A375 (cell line): Measurements from ENCODE around the gene MUC3A. TPM values are rescaled to one million over a fixed set of nuclear protein-coding genes. Genes with fewer than 3 reads are reported as not detected.

Experiments
- small RNA-seq: library from RNA; depleted of rRNA; stranded (forward); fragments of <200 nt; gene quantifications from one replicate; pipeline ENCODE3, GENCODE V24; 2014
- total RNA-seq: library from RNA; depleted of rRNA; stranded (reverse); fragments of >200 nt; shearing (Covaris generic); gene quantifications from 2 replicates; pipeline ENCODE4 v1.2.3, GENCODE V29; 2014; rRNA removed

Gene MUC3A, protein sequence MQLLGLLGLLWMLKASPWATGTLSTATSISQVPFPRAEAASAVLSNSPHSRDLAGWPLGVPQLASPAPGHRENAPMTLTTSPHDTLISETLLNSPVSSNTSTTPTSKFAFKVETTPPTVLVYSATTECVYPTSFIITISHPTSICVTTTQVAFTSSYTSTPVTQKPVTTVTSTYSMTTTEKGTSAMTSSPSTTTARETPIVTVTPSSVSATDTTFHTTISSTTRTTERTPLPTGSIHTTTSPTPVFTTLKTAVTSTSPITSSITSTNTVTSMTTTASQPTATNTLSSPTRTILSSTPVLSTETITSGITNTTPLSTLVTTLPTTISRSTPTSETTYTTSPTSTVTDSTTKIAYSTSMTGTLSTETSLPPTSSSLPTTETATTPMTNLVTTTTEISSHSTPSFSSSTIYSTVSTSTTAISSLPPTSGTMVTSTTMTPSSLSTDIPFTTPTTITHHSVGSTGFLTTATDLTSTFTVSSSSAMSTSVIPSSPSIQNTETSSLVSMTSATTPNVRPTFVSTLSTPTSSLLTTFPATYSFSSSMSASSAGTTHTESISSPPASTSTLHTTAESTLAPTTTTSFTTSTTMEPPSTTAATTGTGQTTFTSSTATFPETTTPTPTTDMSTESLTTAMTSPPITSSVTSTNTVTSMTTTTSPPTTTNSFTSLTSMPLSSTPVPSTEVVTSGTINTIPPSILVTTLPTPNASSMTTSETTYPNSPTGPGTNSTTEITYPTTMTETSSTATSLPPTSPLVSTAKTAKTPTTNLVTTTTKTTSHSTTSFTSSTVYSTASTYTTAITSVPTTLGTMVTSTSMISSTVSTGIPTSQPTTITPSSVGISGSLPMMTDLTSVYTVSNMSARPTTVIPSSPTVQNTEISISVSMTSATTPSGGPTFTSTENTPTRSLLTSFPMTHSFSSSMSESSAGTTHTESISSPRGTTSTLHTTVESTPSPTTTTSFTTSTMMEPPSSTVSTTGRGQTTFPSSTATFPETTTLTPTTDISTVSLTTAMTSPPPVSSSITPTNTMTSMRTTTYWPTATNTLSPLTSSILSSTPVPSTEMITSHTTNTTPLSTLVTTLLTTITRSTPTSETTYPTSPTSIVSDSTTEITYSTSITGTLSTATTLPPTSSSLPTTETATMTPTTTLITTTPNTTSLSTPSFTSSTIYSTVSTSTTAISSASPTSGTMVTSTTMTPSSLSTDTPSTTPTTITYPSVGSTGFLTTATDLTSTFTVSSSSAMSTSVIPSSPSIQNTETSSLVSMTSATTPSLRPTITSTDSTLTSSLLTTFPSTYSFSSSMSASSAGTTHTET (N-terminal part only)
- total RNA-seq: not detected in 2 replicates

DNA sequence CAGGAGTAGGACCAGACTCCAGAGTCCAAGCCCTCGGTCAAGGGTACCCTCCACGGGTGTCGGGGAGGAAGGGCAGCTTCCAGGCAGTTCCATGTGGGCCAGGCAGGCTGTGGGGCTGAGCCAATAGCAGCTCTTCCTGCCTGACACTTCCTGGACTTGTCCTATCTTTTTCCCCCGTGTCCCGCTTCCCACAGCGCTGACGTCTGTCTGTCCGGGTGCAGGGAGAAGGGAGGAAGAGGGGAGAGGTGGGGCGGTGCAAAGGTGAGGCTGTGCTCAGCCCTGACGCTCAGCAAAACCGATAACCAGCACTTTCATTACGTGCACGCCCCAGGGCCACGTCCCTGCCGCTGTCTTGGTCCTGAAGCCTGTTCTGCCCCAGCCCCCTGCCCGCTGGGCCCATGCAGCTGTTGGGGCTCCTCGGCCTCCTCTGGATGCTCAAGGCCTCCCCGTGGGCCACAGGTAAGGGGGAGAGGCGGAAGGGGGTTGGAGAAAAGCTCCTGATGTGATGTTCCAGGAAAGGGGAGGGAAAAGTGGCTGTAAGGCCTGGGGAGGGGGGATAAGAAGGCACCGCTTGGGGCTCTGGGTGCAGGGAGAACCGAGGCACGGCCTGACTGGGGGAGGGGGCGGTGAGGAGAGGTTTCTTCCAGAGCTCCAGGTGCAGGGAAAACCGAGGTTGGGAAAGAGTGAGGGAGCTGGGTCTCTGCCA is at the start of gene MUC3A:
Gene MUC3A, plus strand, starts transcription at position 308 of the 706 bp plus-strand sequence. Its CDS starts 91 bp downstream, at position 399.

DNA sequence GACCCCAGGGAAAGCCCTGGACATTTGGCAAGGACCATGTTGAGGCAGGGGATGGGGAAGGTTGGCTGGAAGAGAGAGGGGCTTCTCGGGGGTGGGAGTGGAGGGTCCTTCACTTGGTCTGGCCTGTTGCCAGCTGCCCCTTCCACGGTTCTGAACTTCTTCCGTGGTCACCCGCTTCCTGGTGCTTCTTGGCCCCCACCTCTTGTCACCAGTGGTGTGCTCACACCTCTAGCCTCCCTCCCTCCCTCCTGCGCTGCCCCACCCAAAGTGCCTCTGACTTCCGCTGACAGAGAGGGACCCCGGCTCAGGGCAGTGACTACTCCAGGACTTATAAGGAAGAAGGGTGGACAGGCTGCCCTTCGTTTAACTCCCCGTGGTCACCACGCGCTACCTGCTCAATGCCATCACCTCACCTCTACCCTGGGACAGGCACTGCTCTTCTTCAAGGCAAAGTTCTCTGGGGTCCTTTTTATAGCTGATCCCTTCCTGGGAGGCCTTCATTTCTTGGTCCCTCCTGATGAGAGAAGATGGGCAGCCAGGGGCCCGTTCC is 19.8 kb downstream of the MUC3A start, which contains the start of gene MUC12:
Gene MUC12, plus strand, starts transcription at position 500 of the 550 bp plus-strand sequence. CDS start 58 bp downstream, outside the sequence.

Small RNAs within 50 kb of the gene (small RNA-seq; reads per million reads assigned to genes)
- gene RN7SL549P (not detected), gene RPS29P15 (not detected)

Other genes with a start within 250 kb of the MUC3A start
- gene POP7, start 243.4 kb upstream of the MUC3A start, total RNA-seq: 94.5 and 103 TPM in 2 replicates
- gene EPO, start 229.1 kb upstream of the MUC3A start, total RNA-seq: not detected in 2 replicates
- not detected in 2 replicates for gene ZAN, start 215.9 kb upstream of the MUC3A start, total RNA-seq
- 36.7 and 37.4 TPM in 2 replicates for gene EPHB4, start 122.0 kb upstream of the MUC3A start, total RNA-seq
- 10.4 and 12.2 TPM in 2 replicates for gene SLC12A9, start 96.8 kb upstream of the MUC3A start, total RNA-seq
- gene TRIP6, start 82.1 kb upstream of the MUC3A start, total RNA-seq: 76.9 and 86.3 TPM in 2 replicates
- 127 and 132 TPM in 2 replicates for gene SRRT, start 74.4 kb upstream of the MUC3A start, total RNA-seq
- gene UFSP1, start 59.8 kb upstream of the MUC3A start, total RNA-seq: 12.3 and 16.0 TPM in 2 replicates
- gene ACHE, start 53.6 kb upstream of the MUC3A start, total RNA-seq: 0.29 TPM in 1 of 2 replicates, not detected in the other
- not detected in 2 replicates for gene MUC12, start 20.0 kb downstream of the MUC3A start, total RNA-seq
- gene MUC17, start 70.5 kb downstream of the MUC3A start, total RNA-seq: not detected in 2 replicates
- gene TRIM56, start 135.9 kb downstream of the MUC3A start, total RNA-seq: 11.0 and 13.3 TPM in 2 replicates
- gene SERPINE1, start 177.6 kb downstream of the MUC3A start, total RNA-seq: 1.4 TPM in 2 replicates
- gene AP1S1, start 204.9 kb downstream of the MUC3A start, total RNA-seq: 344 and 361 TPM in 2 replicates
- 338 and 362 TPM in 2 replicates for gene VGF, start 216.0 kb downstream of the MUC3A start, total RNA-seq
- 0.05 and 0.11 TPM in 2 replicates for gene NAT16, start 230.8 kb downstream of the MUC3A start, total RNA-seq